ENCODE data around the gene WNT7B.

GRCh38 chr22:46008291-46008690 is 31.3 kb upstream of the WNT7B start:
- TF ChIP-seq EP300 (IDR thresholded peaks at IDR 0.05; ENCODE audit: borderline replicate concordance in 1 of 2, low read depth in 1 of 2, low read length in 1 of 2) (no peak), CTCF (IDR thresholded peaks at IDR 0.05) (no peak), TAF1 (IDR thresholded peaks at IDR 0.05; ENCODE audit: borderline replicate concordance, low read depth, low read length) (no peak), PBX3 (IDR thresholded peaks at IDR 0.05) (no peak), POLR2AphosphoS5 (IDR thresholded peaks at IDR 0.05; ENCODE audit: low read depth, low read length) (no peak), MXI1 (IDR thresholded peaks at IDR 0.05; ENCODE audit: low read depth, low read length) (no peak), RCOR1 (IDR thresholded peaks at IDR 0.05; ENCODE audit: low read length) (no peak)
